Esophagus muscularis mucosa (tissue), 4 donors: ENCODE data around the gene SFXN4. TPM values are rescaled to one million over a fixed set of nuclear protein-coding genes. Genes with fewer than 3 reads are reported as not detected.

ENCODE experiments used
- DNase-seq: peaks from one replicate; pipeline ENCODE4 v3.0.0-alpha.2; 2017; ENCODE audit errors: extremely low spot score
- H3K27ac ChIP-seq, 4 donors: fragments of 200-600 bp; sonication (generic); replicated peaks in 1 of 4; 1 replicate in 3 of 4; 2 replicates in 1 of 4; pipeline ENCODE4 v1.5.1; 2016 to 2019; ENCODE audit warnings: mild to moderate bottlenecking in 1 of 4
- H3K27me3 ChIP-seq, 4 donors: fragments of 200-600 bp; sonication (generic); one replicate each; pipeline versions ENCODE4 v1.5.1 to v1.6.0; 2016 to 2019
- H3K36me3 ChIP-seq, 4 donors: fragments of 200-600 bp; sonication (generic); one replicate each; pipeline ENCODE4 v1.5.1; 2016 to 2019
- H3K4me1 ChIP-seq, 4 donors: fragments of 200-600 bp; sonication (generic); one replicate each; pipeline ENCODE4 v1.5.1; 2016 to 2019
- H3K4me3 ChIP-seq, 4 donors: fragments of 200-600 bp; sonication (generic); 1 replicate in 2 of 4; 2 replicates in 2 of 4; pipeline ENCODE4 v1.5.1; 2016 to 2019; ENCODE audit warnings: mild to moderate bottlenecking in 4 of 4, moderate library complexity in 1 of 4
- H3K9me3 ChIP-seq, 4 donors: fragments of 200-600 bp; sonication (generic); 1 replicate in 3 of 4; 2 replicates in 1 of 4; pipeline ENCODE4 v1.5.1; 2016 to 2019
- EP300 ChIP-seq: sonication (generic); formaldehyde crosslinking; IDR thresholded peaks from one replicate; pipeline ENCODE4 v1.6.1; 2017; ENCODE audit warnings: antibody characterized with exemption
- POLR2A ChIP-seq: fragments of 450-650 bp; IDR thresholded peaks from one replicate; pipeline ENCODE4 v1.6.1; 2017; ENCODE audit warnings: antibody characterized with exemption, moderate library complexity, mild to moderate bottlenecking, low read depth
- POLR2AphosphoS5 ChIP-seq, 2 donors: sonication (generic); formaldehyde crosslinking; IDR thresholded peaks; one replicate each; pipeline ENCODE4 v1.6.1; 2017; ENCODE audit warnings: antibody characterized with exemption in 2 of 2
- WGBS: methylation state at CpG from one replicate; pipeline ENCODE4 v1.1.5; 2018; 5-methylcytosine and 5-hydroxymethylcytosine counted together
- intact Hi-C: fragments of 100-400 bp; cut with DNase I; formaldehyde crosslinking; loops from one replicate; pipeline ENCODE4 v1.15.1; 2023
- small RNA-seq, 3 donors: library from RNA; depleted of rRNA; stranded (forward); fragments of <200 nt; gene quantifications; one replicate each; pipeline ENCODE3, GENCODE V24; 2016
- total RNA-seq, 4 donors: library from RNA; depleted of rRNA; stranded (reverse); fragments of >200 nt; gene quantifications; one replicate each; pipeline versions ENCODE4 v1.1.0 to v1.2.1, GENCODE V29; 2016
- TF ChIP-seq, protein P1 (sequence below), 3 experiments: fragments of 200-600 bp in 2 of 3; fragments of 450-650 bp in 1 of 3; sonication (generic) in 2 of 3; IDR thresholded peaks; one replicate each; pipeline ENCODE4 v1.5.1; 2017 to 2019; ENCODE audit warnings: antibody characterized with exemption in 3 of 3, mild to moderate bottlenecking in 2 of 3, moderate library complexity in 1 of 3

The SFXN4 gene
- total RNA-seq, 4 donors from 2014 or later = 14.1 to 39.9 (median 17.8) TPM

GRCh38 chr10:119095640-119096039 is 69.9 kb downstream of the SFXN4 start:
- Histone ChIP-seq H3K9me3 (no peaks in the 10 kb centered on the region), H3K36me3 (no peaks in the 10 kb centered on the region), H3K27me3 (no peaks in the 10 kb centered on the region), H3K27ac (no peak overlapping the region), H3K4me1 (no peaks in the 10 kb centered on the region), H3K4me3 (no peak overlapping the region)
- DNase-seq = no peak
- WGBS = 81% methylated on average over 4 of the region's 4 CpGs
- intact Hi-C loops = no loop called here
- TF ChIP-seq EP300 (no peak), POLR2A (no peak), POLR2AphosphoS5 (IDR thresholded peaks at IDR 0.05) (no peak)
- TF ChIP-seq, protein P1, sequence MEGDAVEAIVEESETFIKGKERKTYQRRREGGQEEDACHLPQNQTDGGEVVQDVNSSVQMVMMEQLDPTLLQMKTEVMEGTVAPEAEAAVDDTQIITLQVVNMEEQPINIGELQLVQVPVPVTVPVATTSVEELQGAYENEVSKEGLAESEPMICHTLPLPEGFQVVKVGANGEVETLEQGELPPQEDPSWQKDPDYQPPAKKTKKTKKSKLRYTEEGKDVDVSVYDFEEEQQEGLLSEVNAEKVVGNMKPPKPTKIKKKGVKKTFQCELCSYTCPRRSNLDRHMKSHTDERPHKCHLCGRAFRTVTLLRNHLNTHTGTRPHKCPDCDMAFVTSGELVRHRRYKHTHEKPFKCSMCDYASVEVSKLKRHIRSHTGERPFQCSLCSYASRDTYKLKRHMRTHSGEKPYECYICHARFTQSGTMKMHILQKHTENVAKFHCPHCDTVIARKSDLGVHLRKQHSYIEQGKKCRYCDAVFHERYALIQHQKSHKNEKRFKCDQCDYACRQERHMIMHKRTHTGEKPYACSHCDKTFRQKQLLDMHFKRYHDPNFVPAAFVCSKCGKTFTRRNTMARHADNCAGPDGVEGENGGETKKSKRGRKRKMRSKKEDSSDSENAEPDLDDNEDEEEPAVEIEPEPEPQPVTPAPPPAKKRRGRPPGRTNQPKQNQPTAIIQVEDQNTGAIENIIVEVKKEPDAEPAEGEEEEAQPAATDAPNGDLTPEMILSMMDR (IDR thresholded peaks at IDR 0.05) = no peak

DNA sequence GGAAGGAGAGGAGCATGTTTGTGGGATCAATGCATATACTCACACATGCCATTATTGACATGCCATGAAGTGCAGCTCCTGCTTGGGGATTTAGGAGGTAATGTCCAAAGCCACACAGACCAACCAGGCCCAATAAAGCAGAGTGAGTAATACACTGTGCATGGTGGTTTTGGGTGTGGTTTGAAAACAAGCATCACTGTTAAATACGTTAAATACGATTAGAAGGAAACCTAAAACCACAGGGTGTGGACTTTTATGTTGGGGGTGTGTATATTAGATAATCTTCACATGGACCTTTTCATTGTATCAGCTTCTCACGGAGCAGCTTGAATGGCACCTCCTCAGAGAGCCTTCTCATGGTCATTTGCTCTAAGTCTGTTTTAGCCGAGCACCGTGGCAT is 74.5 kb downstream of the SFXN4 start:
- H3K27me3 ChIP-seq = no peaks in the 10 kb centered on the region
- no peak overlapping the region for H3K27ac ChIP-seq
- intact Hi-C loops = no loop called here
- TF ChIP-seq POLR2A (no peak), POLR2AphosphoS5 (IDR thresholded peaks at IDR 0.05) (no peak)
- TF ChIP-seq, protein P1 (IDR thresholded peaks at IDR 0.05) = no peak
- H3K4me3 ChIP-seq = no peak overlapping the region
- WGBS = 71% methylated on average over 5 of the region's 5 CpGs
- no peaks in the 10 kb centered on the region for H3K9me3 ChIP-seq
- H3K36me3 ChIP-seq = no peaks in the 10 kb centered on the region
- no peak for DNase-seq
- no peaks in the 10 kb centered on the region for H3K4me1 ChIP-seq

Small RNAs within 50 kb of the gene (small RNA-seq; reads per million reads assigned to genes)
- gene AL355598.1 (0 reads per million in 3 donors), gene RN7SL749P (0 reads per million in 3 donors)

Other genes with a start within 250 kb of the SFXN4 start
- gene NANOS1, start 136.0 kb downstream of the SFXN4 start, total RNA-seq = 10 to 100 TPM in 3 of 4 donors, 1 to 10 TPM in 1; 8.0 to 24.4 (median 14.6) TPM
- 100 to 1,000 TPM; 118 to 147 (median 128) TPM for gene EIF3A, start 84.9 kb downstream of the SFXN4 start, total RNA-seq
- gene DENND10, start 61.6 kb downstream of the SFXN4 start, total RNA-seq = 10 to 100 TPM; 19.1 to 23.7 (median 22.3) TPM
- 100 to 1,000 TPM; 128 to 195 (median 171) TPM for gene PRDX3, start 13.1 kb upstream of the SFXN4 start, total RNA-seq
- 10 to 100 TPM; 39.6 to 64.4 (median 50.7) TPM for gene GRK5, start 41.9 kb upstream of the SFXN4 start, total RNA-seq